Peyer's patch (tissue), 4 donors: ENCODE results near the gene GMPR2. TPM values are rescaled to one million over a fixed set of nuclear protein-coding genes. Genes with fewer than 3 reads are reported as not detected.

Experiments
- DNase-seq, 3 donors: peaks; one replicate each; pipeline ENCODE4 v3.0.0-alpha.2; 2017 to 2019
- H3K27ac ChIP-seq, 4 donors: fragments of 200-600 bp; sonication (generic); one replicate each; pipeline ENCODE4 v1.5.1; 2016 to 2019
- H3K27me3 ChIP-seq, 2 donors: fragments of 200-600 bp; sonication (generic); one replicate each; pipeline ENCODE4 v1.5.1; 2019
- H3K36me3 ChIP-seq, 3 donors: fragments of 200-600 bp; sonication (generic); one replicate each; pipeline ENCODE4 v1.5.1; 2016 to 2019
- H3K4me1 ChIP-seq, 4 donors: fragments of 200-600 bp; sonication (generic); one replicate each; pipeline ENCODE4 v1.5.1; 2016 to 2019
- H3K4me3 ChIP-seq, 4 donors: fragments of 200-600 bp; sonication (generic); 1 replicate in 3 of 4; 2 replicates in 1 of 4; pipeline ENCODE4 v1.5.1; 2016 to 2019; ENCODE audit warnings: mild to moderate bottlenecking in 1 of 4
- H3K9me3 ChIP-seq, 4 donors: fragments of 200-600 bp; sonication (generic); one replicate each; pipeline ENCODE4 v1.5.1; 2016 to 2019; ENCODE audit warnings: mild to moderate bottlenecking in 1 of 4
- POLR2A ChIP-seq, 2 donors: fragments of 450-650 bp; IDR thresholded peaks; one replicate each; pipeline ENCODE4 v1.5.1; 2017; ENCODE audit warnings: antibody characterized with exemption in 2 of 2, mild to moderate bottlenecking in 2 of 2, moderate library complexity in 2 of 2
- total RNA-seq, 4 donors: library from RNA; depleted of rRNA; stranded (reverse); fragments of >200 nt; gene quantifications; one replicate each; pipeline ENCODE4 v1.1.0, GENCODE V29; 2016
- TF ChIP-seq, protein P1 (sequence below), 6 experiments: fragments of 450-650 bp in 4 of 6; fragments of 200-600 bp in 2 of 6; sonication (generic) in 1 of 6; IDR thresholded peaks; one replicate each; pipeline ENCODE4 v1.5.1; 2017 to 2019; ENCODE audit warnings: antibody characterized with exemption in 6 of 6, mild to moderate bottlenecking in 3 of 6, moderate library complexity in 1 of 6

The GMPR2 gene
- total RNA-seq, 4 donors from 2014 or later, result 52.7 to 59.4 (median 55.3) TPM

DNA sequence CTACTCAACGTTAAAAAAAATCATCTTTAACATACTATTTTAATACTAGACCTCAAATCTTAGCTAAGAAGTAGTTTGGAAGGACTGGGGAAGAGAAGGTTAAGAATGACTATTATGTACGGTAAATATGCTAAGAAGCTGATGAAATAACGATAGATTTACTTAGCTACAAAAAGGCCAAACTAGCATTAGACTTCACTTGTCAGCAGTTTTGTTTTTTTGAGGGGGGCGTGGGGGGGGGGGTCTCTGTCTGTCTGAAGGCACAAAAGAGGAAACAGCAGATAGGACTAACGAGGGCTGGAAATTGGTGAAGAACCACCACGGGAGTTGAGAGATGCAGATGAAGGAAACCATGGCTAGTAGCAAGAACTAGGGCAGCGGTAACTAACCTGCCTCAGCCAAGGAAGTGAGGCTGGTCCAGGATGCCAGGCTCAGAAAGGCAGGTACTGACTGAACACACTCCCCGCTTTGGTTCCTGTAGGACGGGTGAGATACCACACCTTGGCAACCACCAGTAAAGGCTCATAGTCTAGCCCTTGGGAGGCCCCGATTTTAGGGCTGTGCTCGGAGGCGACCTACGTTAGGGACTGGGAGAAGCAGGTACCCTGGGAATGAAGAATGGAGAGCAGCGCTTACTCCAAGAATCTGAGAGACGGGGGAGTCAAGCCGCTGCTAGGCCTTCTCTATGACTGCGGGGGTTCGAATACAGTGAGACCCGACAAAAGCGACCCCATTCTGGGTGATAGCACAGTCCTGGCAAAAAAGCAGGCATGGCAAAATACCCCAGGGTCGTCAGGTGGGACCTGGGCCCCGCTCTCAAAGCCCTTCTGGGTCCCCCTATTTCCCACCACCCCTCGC is 1.2 kb upstream of the GMPR2 start:
- Histone ChIP-seq H3K27me3 (no peaks in the 10 kb centered on the region), H3K27ac (peak overlapping the region; percentile 80 to 94 (median 87)), H3K9me3 (no peaks in the 10 kb centered on the region), H3K36me3 (peaks cover 0 to 13% (median 0%) of the 10 kb centered on the region in 3 donors), H3K4me3 (peak overlapping the region; percentile 64 to 95 (median 78)), H3K4me1 (peaks cover 0 to 24% (median 4%) of the 10 kb centered on the region in 4 donors)
- no peak for DNase-seq
- no peak for TF ChIP-seq POLR2A (IDR thresholded peaks at IDR 0.05)
- TF ChIP-seq, protein P1, sequence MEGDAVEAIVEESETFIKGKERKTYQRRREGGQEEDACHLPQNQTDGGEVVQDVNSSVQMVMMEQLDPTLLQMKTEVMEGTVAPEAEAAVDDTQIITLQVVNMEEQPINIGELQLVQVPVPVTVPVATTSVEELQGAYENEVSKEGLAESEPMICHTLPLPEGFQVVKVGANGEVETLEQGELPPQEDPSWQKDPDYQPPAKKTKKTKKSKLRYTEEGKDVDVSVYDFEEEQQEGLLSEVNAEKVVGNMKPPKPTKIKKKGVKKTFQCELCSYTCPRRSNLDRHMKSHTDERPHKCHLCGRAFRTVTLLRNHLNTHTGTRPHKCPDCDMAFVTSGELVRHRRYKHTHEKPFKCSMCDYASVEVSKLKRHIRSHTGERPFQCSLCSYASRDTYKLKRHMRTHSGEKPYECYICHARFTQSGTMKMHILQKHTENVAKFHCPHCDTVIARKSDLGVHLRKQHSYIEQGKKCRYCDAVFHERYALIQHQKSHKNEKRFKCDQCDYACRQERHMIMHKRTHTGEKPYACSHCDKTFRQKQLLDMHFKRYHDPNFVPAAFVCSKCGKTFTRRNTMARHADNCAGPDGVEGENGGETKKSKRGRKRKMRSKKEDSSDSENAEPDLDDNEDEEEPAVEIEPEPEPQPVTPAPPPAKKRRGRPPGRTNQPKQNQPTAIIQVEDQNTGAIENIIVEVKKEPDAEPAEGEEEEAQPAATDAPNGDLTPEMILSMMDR (IDR thresholded peaks at IDR 0.05), result no peak

DNA sequence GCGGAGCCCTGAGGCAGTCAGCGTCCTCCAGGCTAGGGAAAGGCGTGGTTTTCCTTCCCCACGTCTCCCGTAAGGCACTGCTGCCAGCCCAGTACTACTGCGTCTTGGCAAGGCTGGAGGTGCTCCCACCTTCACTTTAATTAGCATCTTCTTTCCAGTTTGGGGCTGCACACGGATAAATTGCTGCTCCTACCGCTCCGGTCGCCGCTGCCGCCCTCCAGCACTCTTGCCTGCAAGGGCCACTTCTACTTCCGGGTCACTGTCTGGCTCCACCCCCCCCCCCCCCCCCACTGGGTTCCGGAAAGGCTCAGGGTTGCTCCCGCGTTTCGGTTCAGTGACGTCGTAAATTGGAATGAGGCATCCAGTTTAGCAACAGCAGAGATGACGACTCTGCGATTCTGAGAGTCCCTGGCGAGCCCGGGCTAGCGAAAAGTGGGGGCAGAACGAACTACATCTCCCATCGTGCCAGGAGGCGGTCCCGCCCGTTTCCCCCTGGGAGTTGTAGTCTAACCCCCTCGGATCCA is 546 bp upstream of the GMPR2 start, which contains the start of gene NEDD8:
TSS of gene NEDD8 (minus strand) at position 247 of the 524 bp plus-strand sequence. CDS start at position 147, 100 bp downstream.
- TF ChIP-seq, protein P1 (IDR thresholded peaks at IDR 0.05), result no peak
- peak; percentile 30 to 47 for TF ChIP-seq POLR2A (IDR thresholded peaks at IDR 0.05)
- Histone ChIP-seq H3K27ac (peak within 1 kb of the TSS; percentile 80 to 94 (median 87)), H3K4me3 (peak within 1 kb of the TSS; percentile 64 to 95 (median 78)), H3K9me3 (no peaks in the 10 kb centered on the region), H3K27me3 (no peaks in the 10 kb centered on the region), H3K4me1 (peaks cover 0 to 24% (median 4%) of the 10 kb centered on the region in 4 donors), H3K36me3 (peaks cover 0 to 20% (median 0%) of the 10 kb centered on the region in 3 donors)
- DNase-seq, result peak; percentile 88 to 96 (median 94)

- H3K27ac ChIP-seq, result peak overlapping the region in 3 of 4 donors; percentile 81 to 94 (median 93)
Measured at GRCh38 chr14:24233538-24233866, 773 bp downstream of the GMPR2 start.

GRCh38 chr14:24234095-24235005 is 1.6 kb downstream of the GMPR2 start:
- peaks cover 0 to 42% (median 0%) of the 10 kb centered on the region in 3 donors for H3K36me3 ChIP-seq
- no peak for DNase-seq
- H3K9me3 ChIP-seq, result no peaks in the 10 kb centered on the region
- H3K4me3 ChIP-seq, result no peak overlapping the region
- H3K27me3 ChIP-seq, result no peaks in the 10 kb centered on the region
- peaks cover 0 to 34% (median 4%) of the 10 kb centered on the region in 4 donors for H3K4me1 ChIP-seq
- H3K27ac ChIP-seq, result no peak overlapping the region
- no peak for TF ChIP-seq POLR2A (IDR thresholded peaks at IDR 0.05)
- TF ChIP-seq, protein P1 (IDR thresholded peaks at IDR 0.05), result no peak

More at GRCh38 chr14:24233538-24233866, 773 bp downstream of the GMPR2 start:
- TF ChIP-seq, protein P1 (IDR thresholded peaks at IDR 0.05), result no peak
- no peak for TF ChIP-seq POLR2A (IDR thresholded peaks at IDR 0.05)
- H3K36me3 ChIP-seq, result peaks cover 0 to 33% (median 0%) of the 10 kb centered on the region in 3 donors
- H3K27me3 ChIP-seq, result no peaks in the 10 kb centered on the region
- H3K4me1 ChIP-seq, result peaks cover 0 to 26% (median 4%) of the 10 kb centered on the region in 4 donors
- H3K4me3 ChIP-seq, result peak overlapping the region in 3 of 4 donors; percentile 73 to 95 (median 82)
- DNase-seq, result no peak
- no peaks in the 10 kb centered on the region for H3K9me3 ChIP-seq
